MCF 10A (cell line): ENCODE measurements around the gene PHF20. TPM values are rescaled to one million over a fixed set of nuclear protein-coding genes. Genes with fewer than 3 reads are reported as not detected.
"Not testable (repeated sequence)": the region's sequence is repeated elsewhere in the genome, so short reads cannot be mapped to it uniquely, and the experiment has no call there.

ENCODE experiments used
- BruUV-seq: library from RNA; stranded (reverse); fragments of 400-500 nt; replicated peaks from 2 replicates; lab custom pipeline; 2021; lab: Mats Ljungman, UMichigan
- CTCF ChIA-PET: fragments of 300-600 bp; sonication (Branson Sonifier 250); formaldehyde crosslinking; extraction: SDS; loops from one replicate; lab custom pipeline; 2021; ENCODE audit warnings: antibody characterized with exemption, inconsistent platforms; lab: Yijun Ruan, JAX
- POLR2A ChIA-PET: fragments of 300-600, 350-650 bp; sonication (Branson Sonifier 250); formaldehyde crosslinking; extraction: SDS; loops from one replicate; lab custom pipeline; 2020; ENCODE audit warnings: antibody characterized with exemption, inconsistent platforms; lab: Yijun Ruan, JAX
- DNase-seq: peaks from one replicate; pipeline ENCODE4 v3.0.0-alpha.2; 2018; ENCODE audit not compliant: unreplicated experiment
- H3K27ac Mint-ChIP-seq: one replicate; pipeline ENCODE4 v1.8.0; 2022; ENCODE audit warnings: mild to moderate bottlenecking, low read depth, mixed read lengths; ENCODE audit not compliant: unreplicated experiment
- H3K27me3 Mint-ChIP-seq: one replicate; pipeline ENCODE4 v1.8.0; 2022; ENCODE audit warnings: mixed read lengths; ENCODE audit not compliant: insufficient read depth, unreplicated experiment
- H3K36me3 Mint-ChIP-seq: one replicate; pipeline ENCODE4 v1.8.0; 2022; ENCODE audit warnings: mild to moderate bottlenecking, moderate library complexity, mixed read lengths; ENCODE audit not compliant: insufficient read depth, unreplicated experiment
- H3K4me1 Mint-ChIP-seq: one replicate; pipeline ENCODE4 v1.8.0; 2022; ENCODE audit warnings: mixed read lengths; ENCODE audit not compliant: insufficient read depth, unreplicated experiment
- H3K4me3 Mint-ChIP-seq: one replicate; pipeline ENCODE4 v1.8.0; 2022; ENCODE audit warnings: mild to moderate bottlenecking, moderate library complexity, mixed read lengths; ENCODE audit not compliant: unreplicated experiment
- H3K9me3 Mint-ChIP-seq: one replicate; pipeline ENCODE4 v1.8.0; 2022; ENCODE audit warnings: mixed read lengths; ENCODE audit not compliant: unreplicated experiment
- intact Hi-C: fragments of 100-400 bp; cut with micrococcal nuclease; formaldehyde crosslinking; loops from 2 replicates; pipeline ENCODE4 v1.14.1; 2022
- total RNA-seq: library from RNA; stranded (reverse); gene quantifications from 2 replicates; pipeline ENCODE4 v1.2.3, GENCODE V29; 2022
- TF ChIP-seq, protein P1 (sequence below): fragments of 200-600 bp; IDR thresholded peaks from one replicate; pipeline ENCODE4 v1.8.0; 2022; ENCODE audit warnings: antibody characterized with exemption, mild to moderate bottlenecking; ENCODE audit not compliant: unreplicated experiment

The PHF20 gene
- total RNA-seq, 1 experiment from 2014 or later = 74.7 TPM

DNA sequence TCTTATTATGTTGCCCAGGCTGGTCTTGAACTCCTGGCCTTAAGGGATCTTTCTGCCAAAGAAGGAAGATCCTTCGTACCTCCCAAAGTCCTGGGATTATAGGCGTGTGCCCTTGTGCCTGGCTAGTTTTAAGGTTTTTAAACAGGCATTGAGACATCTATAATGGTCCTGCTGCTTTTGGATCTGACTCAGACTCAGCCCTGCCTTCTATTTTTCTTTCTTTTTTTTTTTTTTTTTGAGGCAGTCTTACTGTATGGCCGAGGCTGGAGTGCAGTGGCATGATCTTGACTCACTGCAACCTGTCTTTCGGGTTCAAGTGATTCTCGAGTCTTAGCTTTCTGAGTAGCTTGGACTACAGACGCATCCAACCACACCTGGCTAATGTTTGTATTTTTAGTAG lies 73.7 kb downstream of the PHF20 start:
- intact Hi-C loops = no loop called here
- POLR2A ChIA-PET = interaction anchor here (0.9 to 1.7 kb wide), 7 partner anchors 18 to 103 kb away, joined by 3 to 8 read pairs (median 5); partner anchors contain the start of gene RBM39
- peak; percentile 34 for DNase-seq
- Mint-ChIP-seq H3K4me3 (no peak overlapping the region), H3K36me3 (peaks cover 80% of the 10 kb centered on the region), H3K4me1 (no peaks in the 10 kb centered on the region), H3K27me3 (no peaks in the 10 kb centered on the region), H3K9me3 (no peaks in the 10 kb centered on the region), H3K27ac (peak overlapping the region; percentile 51)
- no TSS peak for BruUV-seq
- TF ChIP-seq, protein P1, sequence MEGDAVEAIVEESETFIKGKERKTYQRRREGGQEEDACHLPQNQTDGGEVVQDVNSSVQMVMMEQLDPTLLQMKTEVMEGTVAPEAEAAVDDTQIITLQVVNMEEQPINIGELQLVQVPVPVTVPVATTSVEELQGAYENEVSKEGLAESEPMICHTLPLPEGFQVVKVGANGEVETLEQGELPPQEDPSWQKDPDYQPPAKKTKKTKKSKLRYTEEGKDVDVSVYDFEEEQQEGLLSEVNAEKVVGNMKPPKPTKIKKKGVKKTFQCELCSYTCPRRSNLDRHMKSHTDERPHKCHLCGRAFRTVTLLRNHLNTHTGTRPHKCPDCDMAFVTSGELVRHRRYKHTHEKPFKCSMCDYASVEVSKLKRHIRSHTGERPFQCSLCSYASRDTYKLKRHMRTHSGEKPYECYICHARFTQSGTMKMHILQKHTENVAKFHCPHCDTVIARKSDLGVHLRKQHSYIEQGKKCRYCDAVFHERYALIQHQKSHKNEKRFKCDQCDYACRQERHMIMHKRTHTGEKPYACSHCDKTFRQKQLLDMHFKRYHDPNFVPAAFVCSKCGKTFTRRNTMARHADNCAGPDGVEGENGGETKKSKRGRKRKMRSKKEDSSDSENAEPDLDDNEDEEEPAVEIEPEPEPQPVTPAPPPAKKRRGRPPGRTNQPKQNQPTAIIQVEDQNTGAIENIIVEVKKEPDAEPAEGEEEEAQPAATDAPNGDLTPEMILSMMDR = no peak
- CTCF ChIA-PET = no interaction called here

DNA sequence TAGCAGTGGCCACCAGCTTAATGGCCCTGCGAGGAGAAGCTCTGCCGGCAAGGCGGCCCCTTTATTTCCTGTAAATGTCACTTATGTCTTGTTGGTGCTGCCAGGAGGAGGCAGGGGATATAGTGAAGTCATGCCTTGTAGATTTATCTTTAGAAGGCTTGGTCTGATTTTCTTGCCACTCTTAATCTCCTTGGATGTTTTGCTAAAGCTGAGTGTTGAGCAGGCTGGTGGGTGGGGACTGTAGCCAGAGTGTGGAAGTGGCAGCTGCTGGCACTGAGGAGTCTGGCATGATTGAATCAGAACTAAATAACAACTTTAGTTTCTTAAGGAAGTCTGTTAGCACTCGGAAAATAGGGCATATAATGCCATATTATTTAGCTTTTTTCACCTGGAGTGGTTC lies 77.9 kb downstream of the PHF20 start:
- DNase-seq = no peak
- Mint-ChIP-seq H3K27me3 (no peaks in the 10 kb centered on the region), H3K36me3 (peaks cover 79% of the 10 kb centered on the region), H3K27ac (no peak overlapping the region), H3K4me3 (no peak overlapping the region), H3K4me1 (peaks cover 6% of the 10 kb centered on the region), H3K9me3 (no peaks in the 10 kb centered on the region)
- ChIA-PET POLR2A (interaction anchor here (0.6 to 2.9 kb wide), 10 partner anchors 9 to 1837 kb away, joined by 3 to 12 read pairs (median 6); partner anchors contain the start of gene RBM39), CTCF (interaction anchor here (0.7 to 3.1 kb wide), 10 partner anchors 12 to 105 kb away, joined by 3 to 14 read pairs (median 5); partner anchors contain the start of gene SCAND1)
- intact Hi-C loops = no loop called here
- TF ChIP-seq, protein P1 = no peak
- no TSS peak for BruUV-seq

DNA sequence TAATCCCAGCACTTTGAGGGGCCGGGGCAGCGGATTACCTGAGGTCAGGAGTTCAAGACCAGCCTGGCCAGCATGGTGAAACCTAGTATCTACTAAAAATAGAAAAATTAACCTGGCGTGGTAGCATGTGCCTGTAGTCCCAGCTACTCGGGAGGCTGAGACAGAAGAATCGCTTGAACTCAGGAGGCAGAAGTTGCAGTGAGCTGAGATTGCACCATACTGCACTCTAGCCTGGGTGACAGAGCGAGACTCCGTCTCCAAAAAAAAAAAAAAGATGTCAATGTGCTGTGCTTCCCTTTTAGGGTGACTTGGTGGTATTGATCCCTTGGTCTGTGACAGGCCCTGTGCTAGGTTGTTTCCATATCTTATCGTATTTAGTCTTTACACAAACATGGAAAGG lies 79.8 kb downstream of the PHF20 start:
- peaks cover 18% of the 10 kb centered on the region for H3K4me1 Mint-ChIP-seq
- H3K36me3 Mint-ChIP-seq = peaks cover 76% of the 10 kb centered on the region
- intact Hi-C loops = not testable (repeated sequence)

DNA sequence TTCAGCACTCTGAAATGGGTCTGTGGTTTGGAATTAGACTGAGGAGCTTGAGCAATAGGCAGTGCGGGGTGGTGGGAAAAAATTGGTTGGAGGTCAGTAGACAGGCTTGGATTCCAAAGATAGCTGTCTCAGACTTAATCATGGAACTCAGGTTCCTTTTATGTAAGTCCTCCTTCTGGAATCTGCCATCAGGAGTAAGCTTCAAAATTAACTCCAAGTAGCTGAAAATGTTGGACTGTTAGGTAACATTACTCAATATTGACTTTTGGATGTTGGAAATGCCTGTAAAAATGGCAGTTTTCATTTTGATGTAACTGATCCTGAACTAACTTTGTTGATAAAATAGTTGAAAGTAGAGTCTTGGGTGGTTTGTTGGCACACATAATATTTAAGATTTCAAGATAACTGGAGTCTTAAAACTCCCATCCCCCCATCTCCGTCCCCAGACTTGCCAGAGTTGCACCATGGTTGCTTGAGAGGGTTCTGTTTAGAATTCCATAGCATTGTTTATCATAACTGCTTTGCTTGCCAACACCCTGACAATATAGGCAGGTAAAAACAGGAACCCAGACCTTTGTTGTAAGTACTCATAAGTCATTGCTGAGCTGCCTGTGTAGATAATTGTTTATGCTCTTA lies 83.0 kb downstream of the PHF20 start:
- Mint-ChIP-seq H3K4me1 (peaks cover 23% of the 10 kb centered on the region), H3K9me3 (no peaks in the 10 kb centered on the region), H3K36me3 (peaks cover 81% of the 10 kb centered on the region), H3K27ac (peak overlapping the region; percentile 27), H3K27me3 (no peaks in the 10 kb centered on the region), H3K4me3 (no peak overlapping the region)
- TF ChIP-seq, protein P1 = no peak
- intact Hi-C loops = no loop called here
- POLR2A ChIA-PET = interaction anchor here (0.9 to 3.6 kb wide), 8 partner anchors 9 to 112 kb away, joined by 3 to 26 read pairs (median 4); partner anchors contain the start of gene RBM39
- DNase-seq = peak; percentile 47
- CTCF ChIA-PET = interaction anchor here (1.5 to 2.0 kb wide), 2 partner anchors 8 to 12 kb away, joined by 3 to 5 read pairs; no protein-coding TSS in a partner anchor
- BruUV-seq = no TSS peak

More for the DNA sequence above, 79.8 kb downstream of the PHF20 start:
- not testable (repeated sequence) for H3K9me3 Mint-ChIP-seq, H3K4me3 Mint-ChIP-seq, DNase-seq, H3K27me3 Mint-ChIP-seq, H3K27ac Mint-ChIP-seq, BruUV-seq
- POLR2A ChIA-PET = interaction anchor here (0.6 to 1.3 kb wide), 6 partner anchors 9 to 139 kb away, joined by 3 to 4 read pairs (median 3); partner anchors contain the start of genes PHF20 and RBM39
- CTCF ChIA-PET = interaction anchor here (0.5 to 0.7 kb wide), 3 partner anchors 29 to 1013 kb away, joined by 3 read pairs; no protein-coding TSS in a partner anchor

DNA sequence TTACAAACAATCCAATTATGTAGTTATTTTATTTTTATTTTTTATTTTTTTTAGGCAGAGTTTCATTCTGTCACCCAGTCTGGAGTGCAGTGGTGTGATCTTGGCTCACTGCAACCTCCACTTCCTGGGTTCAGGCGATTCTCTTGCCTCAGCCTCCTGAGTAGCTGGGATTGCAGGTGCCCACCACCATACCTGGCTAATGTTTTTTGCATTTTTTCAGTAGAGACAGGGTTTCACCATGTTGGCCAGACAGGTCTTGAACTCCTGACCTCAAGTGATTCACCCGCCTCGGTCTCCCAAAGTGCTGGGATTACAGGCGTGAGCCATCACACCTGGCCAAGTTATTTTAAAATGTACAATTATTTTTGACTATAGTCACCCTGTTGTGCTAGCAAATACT lies 83.8 kb downstream of the PHF20 start:
- H3K4me3 Mint-ChIP-seq, H3K27me3 Mint-ChIP-seq, BruUV-seq, intact Hi-C loops, H3K9me3 Mint-ChIP-seq, DNase-seq: not testable (repeated sequence)
- H3K27ac Mint-ChIP-seq = peak overlapping the region; percentile 42
- CTCF ChIA-PET = interaction anchor here (1.5 to 2.0 kb wide), 2 partner anchors 9 to 12 kb away, joined by 3 to 5 read pairs; no protein-coding TSS in a partner anchor
- peaks cover 82% of the 10 kb centered on the region for H3K36me3 Mint-ChIP-seq
- POLR2A ChIA-PET = interaction anchor here (1.0 to 3.6 kb wide), 9 partner anchors 8 to 141 kb away, joined by 3 to 26 read pairs (median 3); partner anchors contain the start of gene RBM39
- peaks cover 23% of the 10 kb centered on the region for H3K4me1 Mint-ChIP-seq
